ENCODE results near the gene HOXD8. TPM values are rescaled to one million over a fixed set of nuclear protein-coding genes. Genes with fewer than 3 reads are reported as not detected.

Gene HOXD8
- total RNA-seq, 1 donor from 2014 or later, result not detected

DNA sequence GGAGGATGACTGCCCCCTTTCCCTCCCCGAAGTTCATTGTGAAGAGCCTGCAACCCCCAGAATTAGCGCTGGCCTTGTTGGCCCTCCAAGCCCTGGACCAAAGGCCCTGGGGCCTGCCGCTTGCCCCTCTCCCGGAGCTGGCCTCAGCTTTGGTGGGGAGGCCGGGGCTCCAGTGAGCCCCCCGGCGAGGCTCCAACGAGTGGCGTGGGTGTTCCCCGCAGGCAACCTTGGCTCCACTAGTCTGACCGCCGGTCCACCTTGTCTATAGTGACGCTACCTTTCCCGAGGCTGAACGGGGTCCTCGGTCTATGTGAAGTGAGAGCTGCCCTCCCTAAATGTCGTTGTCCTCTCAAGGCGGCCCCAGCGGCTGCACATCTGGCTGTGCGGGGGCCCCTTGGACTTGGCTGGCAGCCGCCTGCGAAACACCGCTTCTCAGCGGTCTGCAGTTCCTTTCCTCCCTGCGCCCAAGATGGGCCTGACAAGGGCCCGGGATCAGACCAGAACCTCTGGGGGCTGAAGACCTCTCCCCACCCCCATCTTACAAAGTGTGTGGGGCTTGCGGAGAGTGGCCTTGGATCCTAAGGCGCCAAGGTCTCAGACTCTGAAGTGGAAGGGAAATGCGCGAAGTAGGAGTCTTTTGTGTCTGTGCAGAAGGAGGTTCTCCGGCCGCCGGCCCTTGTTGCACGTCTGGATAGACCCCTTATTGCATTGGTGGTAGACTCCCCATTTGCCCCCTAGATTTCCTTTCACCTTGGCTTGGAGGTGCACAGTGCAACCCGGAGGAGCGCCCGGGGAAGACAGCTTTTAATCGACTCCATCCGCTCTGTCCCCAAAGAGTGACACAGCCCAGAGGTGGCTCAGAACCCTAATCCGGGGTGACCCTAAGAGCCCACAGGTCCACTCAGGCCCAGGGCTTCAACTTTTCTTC, 16.9 kb upstream of the HOXD8 start:
- H3K27me3 Mint-ChIP-seq (ENCODE audit: insufficient read depth, low read depth), result peaks cover 90% of the 10 kb centered on the region
- DNase-seq (ENCODE audit: low spot score), result no peak
- peaks cover 20% of the 10 kb centered on the region for H3K9me3 Mint-ChIP-seq
- Histone ChIP-seq H3K9me3 (ENCODE audit: low read depth) (no peaks in the 10 kb centered on the region), H3K79me2 (ENCODE audit: low read depth) (no peaks in the 10 kb centered on the region), H2AFZ (replicated peaks) (no peak overlapping the region), H3K4me2 (no peak overlapping the region), H3K27ac (no peak overlapping the region), H4K20me1 (ENCODE audit: low read depth) (peaks cover 98% of the 10 kb centered on the region), H3K36me3 (no peaks in the 10 kb centered on the region), H3K9ac (no peak overlapping the region), H3K4me1 (no peaks in the 10 kb centered on the region), H3K27me3 (peaks cover 100% of the 10 kb centered on the region), H3F3A (ENCODE audit: low read depth) (no peaks in the 10 kb centered on the region), H3K4me3 (no peak overlapping the region)
- peaks cover 5% of the 10 kb centered on the region for H3K4me1 Mint-ChIP-seq
- TF ChIP-seq EZH2 (IDR thresholded peaks at IDR 0.05) (peak; percentile 90), EZH2phosphoT487 (IDR thresholded peaks at IDR 0.05) (peak; percentile 83)
- TF ChIP-seq, protein P1, sequence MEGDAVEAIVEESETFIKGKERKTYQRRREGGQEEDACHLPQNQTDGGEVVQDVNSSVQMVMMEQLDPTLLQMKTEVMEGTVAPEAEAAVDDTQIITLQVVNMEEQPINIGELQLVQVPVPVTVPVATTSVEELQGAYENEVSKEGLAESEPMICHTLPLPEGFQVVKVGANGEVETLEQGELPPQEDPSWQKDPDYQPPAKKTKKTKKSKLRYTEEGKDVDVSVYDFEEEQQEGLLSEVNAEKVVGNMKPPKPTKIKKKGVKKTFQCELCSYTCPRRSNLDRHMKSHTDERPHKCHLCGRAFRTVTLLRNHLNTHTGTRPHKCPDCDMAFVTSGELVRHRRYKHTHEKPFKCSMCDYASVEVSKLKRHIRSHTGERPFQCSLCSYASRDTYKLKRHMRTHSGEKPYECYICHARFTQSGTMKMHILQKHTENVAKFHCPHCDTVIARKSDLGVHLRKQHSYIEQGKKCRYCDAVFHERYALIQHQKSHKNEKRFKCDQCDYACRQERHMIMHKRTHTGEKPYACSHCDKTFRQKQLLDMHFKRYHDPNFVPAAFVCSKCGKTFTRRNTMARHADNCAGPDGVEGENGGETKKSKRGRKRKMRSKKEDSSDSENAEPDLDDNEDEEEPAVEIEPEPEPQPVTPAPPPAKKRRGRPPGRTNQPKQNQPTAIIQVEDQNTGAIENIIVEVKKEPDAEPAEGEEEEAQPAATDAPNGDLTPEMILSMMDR (IDR thresholded peaks at IDR 0.05), result no peak
- no peak overlapping the region for H3K27ac Mint-ChIP-seq
- H3K36me3 Mint-ChIP-seq, result peaks cover 4% of the 10 kb centered on the region
- no peak overlapping the region for H3K4me3 Mint-ChIP-seq

DNA sequence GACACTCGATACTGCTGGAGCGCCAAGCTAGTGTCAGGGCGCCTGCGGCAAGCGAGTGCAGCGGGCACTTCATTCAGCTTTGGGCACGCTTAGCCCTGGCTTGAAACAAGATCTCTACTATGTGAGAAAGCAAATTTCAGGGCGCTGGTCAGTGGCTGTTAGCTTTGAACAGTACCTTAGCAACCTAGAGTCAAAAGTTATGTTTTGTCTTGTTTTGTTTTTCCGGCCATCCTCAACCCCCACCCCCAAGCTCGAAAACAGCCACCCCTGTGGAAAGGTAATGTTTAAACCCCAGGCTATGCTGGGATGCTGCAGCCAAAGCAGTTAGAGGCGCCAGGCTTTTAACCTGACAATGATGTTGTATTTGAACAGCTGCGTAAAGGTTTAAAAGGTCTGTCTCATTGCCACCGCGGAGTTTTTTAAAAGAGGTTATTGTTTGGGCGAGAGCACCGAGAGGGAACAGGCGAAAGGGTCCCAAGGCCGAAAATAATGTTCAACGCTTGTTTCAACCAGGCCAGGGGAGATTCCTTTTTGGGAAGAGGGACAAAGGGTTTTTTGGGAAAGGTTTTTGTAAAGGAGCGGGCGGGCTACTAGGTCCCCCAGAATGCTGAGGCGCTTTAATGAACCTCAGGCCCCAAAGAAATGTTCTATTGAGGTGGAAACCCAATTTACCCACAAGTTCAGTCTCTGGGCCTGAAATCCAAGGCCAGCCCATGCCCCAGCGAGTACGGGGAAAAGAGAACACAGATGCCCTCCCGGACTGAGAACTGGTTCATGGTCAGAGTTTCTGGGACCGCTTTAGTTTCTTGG, 15.2 kb upstream of the HOXD8 start:
- Histone ChIP-seq H3K27me3 (peaks cover 100% of the 10 kb centered on the region), H3K36me3 (no peaks in the 10 kb centered on the region), H3K79me2 (ENCODE audit: low read depth) (no peaks in the 10 kb centered on the region), H3F3A (ENCODE audit: low read depth) (no peaks in the 10 kb centered on the region), H2AFZ (replicated peaks) (no peak overlapping the region), H4K20me1 (ENCODE audit: low read depth) (peaks cover 93% of the 10 kb centered on the region), H3K4me2 (no peak overlapping the region), H3K4me3 (no peak overlapping the region), H3K4me1 (no peaks in the 10 kb centered on the region), H3K9ac (no peak overlapping the region), H3K27ac (no peak overlapping the region), H3K9me3 (ENCODE audit: low read depth) (no peaks in the 10 kb centered on the region)
- Mint-ChIP-seq H3K4me1 (peaks cover 2% of the 10 kb centered on the region), H3K36me3 (peaks cover 6% of the 10 kb centered on the region), H3K27ac (no peak overlapping the region), H3K4me3 (no peak overlapping the region), H3K27me3 (ENCODE audit: insufficient read depth, low read depth) (peaks cover 95% of the 10 kb centered on the region), H3K9me3 (peaks cover 23% of the 10 kb centered on the region)
- TF ChIP-seq EZH2phosphoT487 (IDR thresholded peaks at IDR 0.05), result peak; percentile 78
- TF ChIP-seq, protein P1 (IDR thresholded peaks at IDR 0.05), result no peak
- TF ChIP-seq EZH2 (IDR thresholded peaks at IDR 0.05), result peak; percentile 71
- DNase-seq (ENCODE audit: low spot score), result no peak

DNA sequence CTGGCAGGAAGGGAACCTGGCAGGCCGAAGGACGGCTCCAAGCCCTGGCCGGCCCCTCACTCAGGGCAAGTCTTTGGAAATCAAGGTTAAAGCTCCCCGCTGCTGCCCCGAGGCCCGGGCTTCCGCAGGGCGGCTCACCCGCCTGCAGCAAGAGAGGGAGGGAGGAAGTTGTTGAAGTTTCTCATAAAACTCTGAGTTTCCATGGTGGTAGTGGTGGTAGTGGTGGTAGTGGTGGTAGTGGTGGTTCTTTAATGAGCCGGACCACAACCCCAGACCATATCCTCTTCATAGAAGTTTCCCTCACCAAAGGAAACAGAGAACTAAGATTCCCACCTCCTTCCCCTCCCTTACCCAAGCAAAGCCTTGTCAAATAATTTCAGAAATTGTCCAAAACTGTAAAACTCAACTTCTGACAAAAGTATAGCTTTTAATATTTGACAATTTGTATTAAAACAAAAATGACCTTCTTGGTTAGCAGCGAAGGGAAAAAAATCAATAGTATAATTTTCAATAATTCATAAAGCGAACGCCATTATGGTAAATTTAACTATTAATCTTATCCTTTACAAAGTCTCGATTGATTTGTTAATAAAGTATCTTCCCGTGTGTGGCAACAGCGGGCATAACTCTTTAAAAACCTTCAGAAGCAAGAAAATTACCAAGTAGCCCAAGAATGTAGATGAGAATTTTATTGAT, 14.4 kb upstream of the HOXD8 start:
- H3K27ac Mint-ChIP-seq, result no peak overlapping the region
- no peaks in the 10 kb centered on the region for H3K4me1 Mint-ChIP-seq
- Histone ChIP-seq H3K4me2 (no peak overlapping the region), H3K27ac (no peak overlapping the region), H3F3A (ENCODE audit: low read depth) (no peaks in the 10 kb centered on the region), H3K36me3 (no peaks in the 10 kb centered on the region), H4K20me1 (ENCODE audit: low read depth) (peaks cover 91% of the 10 kb centered on the region), H2AFZ (replicated peaks) (no peak overlapping the region), H3K4me3 (no peak overlapping the region), H3K79me2 (ENCODE audit: low read depth) (no peaks in the 10 kb centered on the region), H3K4me1 (no peaks in the 10 kb centered on the region), H3K9me3 (ENCODE audit: low read depth) (no peaks in the 10 kb centered on the region), H3K27me3 (peaks cover 100% of the 10 kb centered on the region), H3K9ac (no peak overlapping the region)
- TF ChIP-seq, protein P1 (IDR thresholded peaks at IDR 0.05), result no peak
- TF ChIP-seq EZH2phosphoT487 (IDR thresholded peaks at IDR 0.05) (no peak), EZH2 (IDR thresholded peaks at IDR 0.05) (no peak)
- H3K9me3 Mint-ChIP-seq, result peaks cover 17% of the 10 kb centered on the region
- H3K27me3 Mint-ChIP-seq (ENCODE audit: insufficient read depth, low read depth), result peaks cover 94% of the 10 kb centered on the region
- DNase-seq (ENCODE audit: low spot score), result no peak
- no peak overlapping the region for H3K4me3 Mint-ChIP-seq
- peaks cover 6% of the 10 kb centered on the region for H3K36me3 Mint-ChIP-seq

Data from neural progenitor cell (in vitro differentiated cells).